ENCODE data around the gene PPBP. TPM values are rescaled to one million over a fixed set of nuclear protein-coding genes. Genes with fewer than 3 reads are reported as not detected.

PPBP gene
- total and polyA plus RNA-seq, 11 donors, result 0.42 to 1.7 (median 0.58) TPM; not detected in 4

DNA sequence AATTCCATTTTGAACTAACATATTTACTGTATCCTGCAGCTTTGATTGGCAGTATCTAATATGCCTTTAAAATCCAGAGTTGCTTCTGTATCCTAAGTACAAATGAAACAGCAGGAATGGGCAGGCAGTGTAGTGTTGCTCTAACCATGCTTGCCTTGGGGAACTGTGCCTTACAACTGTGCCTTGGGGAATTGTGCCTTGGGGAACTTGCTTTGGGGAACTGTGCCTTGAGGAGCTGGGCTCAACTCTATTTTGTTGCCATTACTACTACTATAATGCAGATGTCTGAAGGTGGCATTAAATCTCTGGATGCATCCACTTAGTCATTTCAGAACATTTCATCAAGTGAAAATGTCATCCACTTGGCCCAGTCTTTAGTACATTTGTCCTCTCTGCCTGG, 43.6 kb upstream of the PPBP start:
- no peak for DNase-seq
- no peaks in the 10 kb centered on the region for H3K36me3 ChIP-seq
- H3K27me3 ChIP-seq, result no peaks in the 10 kb centered on the region
- intact Hi-C loops (cut with DNase I), result loop anchor here in 3 of 10 donors (10.0 kb wide), 2 partner anchors 103 to 297 kb away; no protein-coding TSS in a partner anchor
- ATAC-seq, result no peak
- TF ChIP-seq POLR2A (IDR thresholded peaks at IDR 0.05), result no peak
- TF ChIP-seq, protein P1, sequence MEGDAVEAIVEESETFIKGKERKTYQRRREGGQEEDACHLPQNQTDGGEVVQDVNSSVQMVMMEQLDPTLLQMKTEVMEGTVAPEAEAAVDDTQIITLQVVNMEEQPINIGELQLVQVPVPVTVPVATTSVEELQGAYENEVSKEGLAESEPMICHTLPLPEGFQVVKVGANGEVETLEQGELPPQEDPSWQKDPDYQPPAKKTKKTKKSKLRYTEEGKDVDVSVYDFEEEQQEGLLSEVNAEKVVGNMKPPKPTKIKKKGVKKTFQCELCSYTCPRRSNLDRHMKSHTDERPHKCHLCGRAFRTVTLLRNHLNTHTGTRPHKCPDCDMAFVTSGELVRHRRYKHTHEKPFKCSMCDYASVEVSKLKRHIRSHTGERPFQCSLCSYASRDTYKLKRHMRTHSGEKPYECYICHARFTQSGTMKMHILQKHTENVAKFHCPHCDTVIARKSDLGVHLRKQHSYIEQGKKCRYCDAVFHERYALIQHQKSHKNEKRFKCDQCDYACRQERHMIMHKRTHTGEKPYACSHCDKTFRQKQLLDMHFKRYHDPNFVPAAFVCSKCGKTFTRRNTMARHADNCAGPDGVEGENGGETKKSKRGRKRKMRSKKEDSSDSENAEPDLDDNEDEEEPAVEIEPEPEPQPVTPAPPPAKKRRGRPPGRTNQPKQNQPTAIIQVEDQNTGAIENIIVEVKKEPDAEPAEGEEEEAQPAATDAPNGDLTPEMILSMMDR (IDR thresholded peaks at IDR 0.05), result no peak
- no peak overlapping the region for H3K4me3 ChIP-seq
- no peak overlapping the region for H3K27ac ChIP-seq
- H3K4me1 ChIP-seq, result no peaks in the 10 kb centered on the region
- peaks cover 0 to 10% (median 0%) of the 10 kb centered on the region in 12 donors for H3K9me3 ChIP-seq

DNA sequence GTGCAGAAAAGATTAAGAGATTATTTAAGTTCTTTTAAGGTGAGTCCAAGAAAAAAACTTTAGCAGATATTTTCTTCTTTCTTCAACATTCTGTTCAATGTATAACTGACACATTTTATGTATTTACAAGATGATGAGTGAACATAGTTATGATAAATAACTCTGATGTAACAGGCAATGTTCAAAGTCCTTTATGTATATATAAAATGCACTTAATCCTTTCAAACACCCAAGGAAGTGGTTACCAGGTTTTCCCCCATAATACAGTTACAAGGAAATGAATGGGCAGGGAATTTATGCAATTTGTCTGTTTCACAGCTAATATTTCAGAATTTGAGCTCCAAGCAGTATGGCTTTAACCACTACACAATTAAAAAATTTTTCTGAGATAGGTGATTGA, 42.3 kb upstream of the PPBP start:
- intact Hi-C loops (cut with DNase I), result loop anchor here in 3 of 10 donors (10.0 kb wide), 2 partner anchors 105 to 295 kb away; no protein-coding TSS in a partner anchor
- ATAC-seq (no peak), DNase-seq (no peak)
- no peaks in the 10 kb centered on the region for H3K4me1 ChIP-seq
- peaks cover 0 to 18% (median 0%) of the 10 kb centered on the region in 12 donors for H3K9me3 ChIP-seq
- H3K27me3 ChIP-seq, result no peaks in the 10 kb centered on the region
- no peaks in the 10 kb centered on the region for H3K36me3 ChIP-seq
- no peak overlapping the region for H3K27ac ChIP-seq
- no peak overlapping the region for H3K4me3 ChIP-seq
- no peak for TF ChIP-seq POLR2A (IDR thresholded peaks at IDR 0.05)
- TF ChIP-seq, protein P1 (IDR thresholded peaks at IDR 0.05), result no peak

DNA sequence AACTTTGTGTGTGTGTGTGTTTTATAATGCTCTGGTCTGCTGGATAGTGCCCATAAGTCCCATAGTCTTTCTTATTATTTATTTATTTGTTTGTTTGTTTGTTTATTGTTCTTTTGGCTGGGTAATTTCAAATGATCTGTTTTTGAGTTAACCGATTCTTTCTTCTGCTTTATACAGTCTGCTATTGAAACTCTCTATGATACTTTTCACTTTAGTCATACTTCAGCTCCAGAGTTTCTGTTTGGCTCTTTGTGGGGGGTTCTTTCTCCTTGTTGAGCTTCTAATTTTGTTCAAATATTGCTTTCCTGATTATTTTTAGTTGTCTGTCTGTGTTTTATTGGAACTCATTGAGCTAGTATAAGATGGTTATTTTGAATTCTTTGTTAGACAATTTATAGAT, 40.5 kb upstream of the PPBP start:
- no peak for TF ChIP-seq POLR2A (IDR thresholded peaks at IDR 0.05)
- TF ChIP-seq, protein P1 (IDR thresholded peaks at IDR 0.05), result no peak
- no peak for ATAC-seq
- WGBS, 4 donors, result 45 to 62% (median 50%) methylated on average over 1 of the region's 1 CpG

DNA sequence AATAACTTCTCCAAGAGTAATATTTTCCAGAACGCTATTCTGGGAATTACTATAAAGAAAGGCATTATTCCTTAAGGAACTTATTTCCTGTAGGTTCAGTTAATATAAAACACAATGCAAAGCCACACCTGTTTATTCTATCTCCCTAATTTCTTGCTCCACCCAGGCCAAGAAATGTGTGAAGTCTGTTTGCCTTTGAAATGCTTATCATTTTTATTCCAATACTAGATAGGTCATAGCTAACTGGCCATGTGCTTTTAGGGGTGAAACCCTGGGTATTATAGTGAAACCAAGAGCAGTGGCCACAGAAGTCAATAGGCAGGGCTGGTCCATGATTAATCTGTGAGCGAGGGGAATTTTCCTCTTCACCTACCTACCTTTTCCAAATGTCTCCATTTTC, 35.7 kb upstream of the PPBP start:
- 73 to 86% (median 81%) methylated on average over 2 of the region's 2 CpGs for WGBS, 4 donors
- no peak for ATAC-seq
- Histone ChIP-seq H3K27ac (no peak overlapping the region), H3K4me1 (no peaks in the 10 kb centered on the region), H3K9me3 (peaks cover 0 to 17% (median 0%) of the 10 kb centered on the region in 12 donors), H3K36me3 (no peaks in the 10 kb centered on the region), H3K27me3 (no peaks in the 10 kb centered on the region), H3K4me3 (no peak overlapping the region)
- no peak for DNase-seq
- TF ChIP-seq POLR2A (IDR thresholded peaks at IDR 0.05), result no peak
- TF ChIP-seq, protein P1 (IDR thresholded peaks at IDR 0.05), result no peak
- intact Hi-C loops (cut with DNase I), result loop anchor here in 1 of 10 donors (10.0 kb wide), 1 partner anchor 111 kb away; no protein-coding TSS in a partner anchor

More for the DNA sequence above, 40.5 kb upstream of the PPBP start:
- DNase-seq, result no peak
- H3K27me3 ChIP-seq, result no peaks in the 10 kb centered on the region
- no peak overlapping the region for H3K4me3 ChIP-seq
- no peaks in the 10 kb centered on the region for H3K4me1 ChIP-seq
- peaks cover 0 to 20% (median 0%) of the 10 kb centered on the region in 12 donors for H3K9me3 ChIP-seq
- no peaks in the 10 kb centered on the region for H3K36me3 ChIP-seq
- no peak overlapping the region for H3K27ac ChIP-seq
- intact Hi-C loops (cut with DNase I), result loop anchor here in 1 of 10 donors (10.0 kb wide), 1 partner anchor 106 kb away; no protein-coding TSS in a partner anchor
